Endothelial cell of hepatic sinusoid (primary cell): ENCODE measurements around the gene DLX2.

Source experiments
- in situ Hi-C: cut with HindIII; loops from 2 replicates; pipeline ENCODE4 v1.10.0; 2017; ENCODE audit warnings: low sequenced_read_pairs

DLX2 gene

GRCh38 chr2:172108587-172108930, 5.9 kb upstream of the DLX2 start:
- in situ Hi-C loops = loop anchor here (25.0 kb wide), 1 partner anchor 296 kb away; no protein-coding TSS in a partner anchor

- in situ Hi-C loops = loop anchor here (25.0 kb wide), 1 partner anchor 296 kb away; no protein-coding TSS in a partner anchor
Measured at GRCh38 chr2:172107690-172108586, 5.2 kb upstream of the DLX2 start.

DNA sequence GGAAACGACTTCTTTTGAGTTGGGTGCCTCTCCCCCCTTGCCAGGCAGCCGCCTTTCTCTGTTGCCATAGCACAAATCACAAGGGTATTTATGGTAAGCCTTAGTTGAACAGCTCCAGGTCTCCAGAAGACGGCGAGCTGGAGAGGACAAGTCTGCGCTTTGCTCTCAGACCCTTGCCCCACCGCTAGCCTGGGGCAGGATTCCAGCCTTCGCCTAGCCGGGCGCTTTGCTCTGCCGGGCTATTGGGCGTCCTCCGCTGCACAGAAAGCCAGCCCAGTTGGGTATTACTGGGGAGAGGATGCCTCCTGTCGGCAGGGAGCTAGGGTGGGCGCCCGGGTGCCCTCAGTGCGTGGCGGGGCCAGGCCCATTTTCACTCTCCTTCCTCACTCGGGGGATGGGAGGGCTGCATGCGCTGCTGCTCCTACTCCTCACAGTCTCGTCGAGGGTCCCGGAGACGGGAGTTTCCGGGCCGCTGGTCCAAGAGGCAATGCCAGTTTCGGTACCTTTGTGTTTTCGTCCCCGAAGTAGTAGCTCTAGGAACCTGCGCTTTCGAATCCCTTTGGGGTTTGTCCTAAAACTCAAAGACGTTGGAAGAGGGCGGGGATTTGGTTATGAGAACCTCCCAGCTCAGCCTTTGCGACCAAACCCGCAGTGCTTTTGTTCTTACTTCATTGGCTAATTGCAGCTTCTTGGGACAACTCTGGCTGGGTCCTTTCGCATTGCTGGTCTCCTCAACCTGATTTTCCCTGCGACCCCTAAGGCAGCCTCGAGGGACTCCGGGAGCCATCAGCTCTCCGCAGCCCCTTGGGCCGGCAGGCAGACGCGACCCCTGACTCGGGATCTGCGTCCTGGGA, 3.6 kb upstream of the DLX2 start:
- in situ Hi-C loops = loop anchor here (25.0 kb wide), 1 partner anchor 294 kb away; no protein-coding TSS in a partner anchor

GRCh38 chr2:172105471-172106107, 2.9 kb upstream of the DLX2 start:
- in situ Hi-C loops = loop anchor here (25.0 kb wide), 1 partner anchor 293 kb away; no protein-coding TSS in a partner anchor

DNA sequence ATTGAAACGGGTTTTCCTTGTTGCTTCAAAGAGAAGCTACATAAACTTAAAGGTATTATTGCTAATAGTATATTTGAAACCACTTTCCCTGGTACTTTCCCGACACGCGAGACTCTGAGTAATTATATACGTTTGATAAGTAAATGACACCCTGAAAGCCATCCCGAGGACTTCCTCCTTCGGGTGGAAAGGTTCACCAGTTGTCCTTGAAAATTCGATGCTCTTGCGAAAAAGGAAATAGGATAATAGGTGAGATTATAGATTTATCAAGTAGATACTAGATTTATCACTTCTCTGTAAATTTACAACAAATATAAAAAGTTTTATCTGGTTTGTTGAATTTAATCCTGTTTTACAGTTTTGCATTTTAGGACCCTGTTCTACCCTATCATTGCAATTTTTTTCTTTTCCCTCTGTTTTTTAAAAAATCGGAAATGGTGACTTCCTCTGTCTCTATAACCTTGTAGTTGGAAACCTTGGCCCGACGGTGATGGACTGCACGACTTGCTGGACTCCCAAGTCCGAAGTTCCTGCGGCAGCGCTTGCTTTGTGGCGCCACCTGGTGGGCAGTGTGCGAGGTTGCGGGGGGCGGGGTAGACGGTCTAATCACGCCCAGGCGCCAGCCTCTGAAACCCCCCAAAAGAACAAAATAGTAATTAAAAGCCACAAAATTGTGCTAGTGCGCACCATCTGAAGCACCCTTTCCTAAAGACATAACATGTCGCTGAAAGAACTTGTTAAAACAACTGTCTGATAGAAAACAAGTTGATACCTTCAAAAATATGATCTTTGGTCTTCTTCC, 972 bp upstream of the DLX2 start:
- in situ Hi-C loops = loop anchor here (25.0 kb wide), 1 partner anchor 291 kb away; no protein-coding TSS in a partner anchor

GRCh38 chr2:172101821-172102390, 794 bp downstream of the DLX2 start:
- in situ Hi-C loops = loop anchor here (25.0 kb wide), 1 partner anchor 290 kb away; no protein-coding TSS in a partner anchor

GRCh38 chr2:172100935-172101820, 1.5 kb downstream of the DLX2 start:
- in situ Hi-C loops = loop anchor here (25.0 kb wide), 1 partner anchor 289 kb away; no protein-coding TSS in a partner anchor

- in situ Hi-C loops = loop anchor here (25.0 kb wide), 1 partner anchor 288 kb away; no protein-coding TSS in a partner anchor
Measured at GRCh38 chr2:172100080-172100934, 2.4 kb downstream of the DLX2 start.

GRCh38 chr2:172099472-172100079, 3.1 kb downstream of the DLX2 start:
- in situ Hi-C loops = loop anchor here (25.0 kb wide), 1 partner anchor 287 kb away; no protein-coding TSS in a partner anchor

- in situ Hi-C loops = no loop called here
Measured at GRCh38 chr2:172098650-172099471, 3.8 kb downstream of the DLX2 start.

GRCh38 chr2:172098287-172098649, 4.4 kb downstream of the DLX2 start:
- in situ Hi-C loops = no loop called here

DNA sequence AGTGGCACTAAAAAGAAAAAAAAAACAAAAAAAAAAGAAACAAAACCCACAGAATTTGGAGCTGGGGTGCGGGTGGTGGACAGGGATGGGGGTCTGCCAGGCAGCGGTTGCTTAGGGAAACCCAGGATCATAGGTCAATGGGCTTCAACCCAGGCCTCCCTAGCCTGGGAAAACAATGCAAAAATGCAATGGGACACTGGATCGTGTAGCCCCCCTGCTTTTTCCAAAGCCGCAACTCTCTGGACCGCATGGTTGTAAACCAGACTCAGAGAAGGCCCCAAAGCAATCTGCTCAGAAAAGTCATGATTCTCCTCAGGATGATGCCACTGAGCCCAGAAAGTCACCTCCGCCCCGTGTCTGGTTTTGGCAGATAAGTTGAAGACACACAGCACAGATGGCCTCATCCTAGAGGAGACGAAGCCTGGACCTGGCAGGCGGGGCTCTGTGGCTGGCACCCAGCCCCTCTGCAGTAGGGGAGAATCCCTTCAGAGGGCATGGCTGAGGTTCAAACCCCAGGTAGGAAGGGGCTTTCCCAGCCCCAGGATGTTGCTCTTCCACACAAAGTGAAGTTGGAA, 5.1 kb downstream of the DLX2 start:
- in situ Hi-C loops = no loop called here

DNA sequence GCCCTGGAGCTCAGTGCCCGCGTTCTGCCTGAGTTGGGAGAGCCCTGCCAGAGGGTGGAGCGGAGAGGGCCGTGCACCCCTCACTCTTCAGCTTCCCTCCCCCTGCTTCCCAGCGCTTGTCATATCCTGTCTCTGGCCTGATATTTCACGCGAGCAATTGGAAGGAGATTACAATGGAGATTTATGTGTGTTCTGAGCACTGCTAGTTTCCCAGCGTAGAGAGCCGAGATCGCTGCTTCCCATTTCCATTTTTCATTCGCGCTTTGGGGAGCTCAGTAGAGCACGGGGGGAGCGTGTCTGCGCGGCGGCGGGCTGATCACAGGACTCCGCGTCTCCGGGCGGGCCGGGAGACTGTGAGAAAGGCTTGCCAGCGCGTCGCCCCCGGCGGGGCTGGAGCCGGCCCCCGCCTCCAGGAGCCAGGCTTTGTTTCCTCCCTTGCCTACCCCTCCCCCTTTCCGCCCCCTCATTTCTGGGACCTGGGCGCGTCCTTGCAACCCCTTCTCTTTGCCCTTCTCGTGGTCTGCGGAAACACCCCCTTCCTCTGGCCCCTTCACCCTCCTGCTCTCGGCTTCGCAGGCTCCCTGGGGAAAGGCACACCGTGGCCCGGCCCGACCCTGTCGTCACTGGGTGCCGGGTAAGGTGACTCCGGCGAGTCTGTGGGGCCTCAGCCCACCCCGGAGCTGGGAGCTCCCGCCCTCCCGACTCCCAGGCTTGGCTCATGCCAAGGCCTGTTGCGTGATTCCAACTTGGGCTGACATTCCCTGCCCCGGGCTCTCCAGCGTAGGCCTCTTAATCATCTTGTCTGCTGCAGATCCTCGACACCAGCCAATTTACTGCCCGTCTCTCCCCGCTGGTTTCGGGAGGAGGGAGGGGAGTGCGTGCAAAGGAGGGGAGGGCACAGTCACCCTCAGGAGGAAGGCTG, 5.8 kb downstream of the DLX2 start:
- in situ Hi-C loops = no loop called here

- in situ Hi-C loops = no loop called here
Measured at GRCh38 chr2:172095905-172096625, 6.6 kb downstream of the DLX2 start.
